MM.1S (cell line): ENCODE measurements around the gene LHFPL2.

Experiments used
- EZH2 ChIP-seq: fragments of 300-600 bp; sonication (generic); optimal IDR thresholded peaks from 2 replicates; pipeline ENCODE3; 2017; ENCODE audit warnings: low read depth, mild to moderate bottlenecking, antibody characterized with exemption, low read length, mixed read lengths
- EZH2phosphoT487 ChIP-seq: fragments of 300-600 bp; sonication (generic); IDR thresholded peaks from 2 replicates; pipeline ENCODE4 v1.6.1; 2018; ENCODE audit warnings: antibody characterized with exemption, low read length
- TF ChIP-seq, protein P1 (sequence below): fragments of 300-600 bp; sonication (generic); IDR thresholded peaks from 2 replicates; pipeline ENCODE4 v1.5.1; 2016; ENCODE audit warnings: antibody characterized with exemption, low read length, mixed read lengths

DNA sequence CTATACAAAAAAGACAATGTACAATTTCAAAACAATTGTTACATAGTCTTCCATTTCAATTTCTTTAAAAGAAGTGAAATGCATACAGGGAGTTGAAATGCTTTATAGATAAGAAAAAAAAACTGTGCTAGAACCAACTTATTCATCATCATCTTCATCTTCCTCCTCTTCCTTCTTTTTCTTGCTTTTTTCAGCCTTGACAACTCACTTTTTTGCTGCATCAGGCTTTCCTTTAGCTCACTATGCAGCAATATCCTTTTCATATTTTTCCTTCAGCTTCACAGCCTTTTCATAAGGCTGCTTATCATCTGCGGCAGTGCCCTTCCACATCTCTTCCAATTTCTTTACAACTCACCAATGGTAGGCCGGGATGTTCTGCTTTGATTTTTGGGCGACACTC, 4.4 kb downstream of the LHFPL2 start:
- TF ChIP-seq EZH2 (no peak), EZH2phosphoT487 (no peak)
- TF ChIP-seq, protein P1, sequence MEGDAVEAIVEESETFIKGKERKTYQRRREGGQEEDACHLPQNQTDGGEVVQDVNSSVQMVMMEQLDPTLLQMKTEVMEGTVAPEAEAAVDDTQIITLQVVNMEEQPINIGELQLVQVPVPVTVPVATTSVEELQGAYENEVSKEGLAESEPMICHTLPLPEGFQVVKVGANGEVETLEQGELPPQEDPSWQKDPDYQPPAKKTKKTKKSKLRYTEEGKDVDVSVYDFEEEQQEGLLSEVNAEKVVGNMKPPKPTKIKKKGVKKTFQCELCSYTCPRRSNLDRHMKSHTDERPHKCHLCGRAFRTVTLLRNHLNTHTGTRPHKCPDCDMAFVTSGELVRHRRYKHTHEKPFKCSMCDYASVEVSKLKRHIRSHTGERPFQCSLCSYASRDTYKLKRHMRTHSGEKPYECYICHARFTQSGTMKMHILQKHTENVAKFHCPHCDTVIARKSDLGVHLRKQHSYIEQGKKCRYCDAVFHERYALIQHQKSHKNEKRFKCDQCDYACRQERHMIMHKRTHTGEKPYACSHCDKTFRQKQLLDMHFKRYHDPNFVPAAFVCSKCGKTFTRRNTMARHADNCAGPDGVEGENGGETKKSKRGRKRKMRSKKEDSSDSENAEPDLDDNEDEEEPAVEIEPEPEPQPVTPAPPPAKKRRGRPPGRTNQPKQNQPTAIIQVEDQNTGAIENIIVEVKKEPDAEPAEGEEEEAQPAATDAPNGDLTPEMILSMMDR = no peak
